ENCODE measurements around the gene NUP42.
"Not testable (repeated sequence)": the region's sequence is repeated elsewhere in the genome, so short reads cannot be mapped to it uniquely, and the experiment has no call there.

Gene NUP42

GRCh38 chr7:23181684-23182553 is at the start of gene NUP42:
TSS of gene NUP42 (plus strand) at chr7:23182048. CDS start at chr7:23182086, 38 bp downstream.
- DNase-seq (ENCODE audit: low read depth) = peak; percentile 92

GRCh38 chr7:23133797-23134196 is 48.1 kb upstream of the NUP42 start:
- no peak for DNase-seq (ENCODE audit: low read depth)

GRCh38 chr7:23135755-23136154 is 46.1 kb upstream of the NUP42 start:
- no peak for DNase-seq (ENCODE audit: low read depth)

GRCh38 chr7:23136216-23136615 is 45.6 kb upstream of the NUP42 start:
- no peak for DNase-seq (ENCODE audit: low read depth)

GRCh38 chr7:23157679-23158078 is 24.2 kb upstream of the NUP42 start:
- no peak for DNase-seq (ENCODE audit: low read depth)

GRCh38 chr7:23158546-23158945 is 23.3 kb upstream of the NUP42 start:
- no peak for DNase-seq (ENCODE audit: low read depth)

- DNase-seq (ENCODE audit: low read depth) = no peak
These were observed 20.4 kb upstream of the NUP42 start for GRCh38 chr7:23161482-23161881.

- no peak for DNase-seq (ENCODE audit: low read depth)
These were observed 17.0 kb upstream of the NUP42 start for GRCh38 chr7:23164846-23165245.

GRCh38 chr7:23165316-23165715 is 16.5 kb upstream of the NUP42 start:
- no peak for DNase-seq (ENCODE audit: low read depth)

- DNase-seq (ENCODE audit: low read depth) = no peak
These were observed 14.2 kb upstream of the NUP42 start for GRCh38 chr7:23167691-23168090.

GRCh38 chr7:23168111-23168885 is 13.6 kb upstream of the NUP42 start:
- no peak for DNase-seq (ENCODE audit: low read depth)

- DNase-seq (ENCODE audit: low read depth) = no peak
These were observed 5.9 kb upstream of the NUP42 start for GRCh38 chr7:23175938-23176337.

GRCh38 chr7:23183279-23184012 is 1.6 kb downstream of the NUP42 start:
- DNase-seq (ENCODE audit: low read depth) = no peak

- DNase-seq (ENCODE audit: low read depth) = no peak
These were observed 2.4 kb downstream of the NUP42 start for GRCh38 chr7:23184291-23184690.

- no peak for DNase-seq (ENCODE audit: low read depth)
These were observed 3.0 kb downstream of the NUP42 start for GRCh38 chr7:23184709-23185359.

GRCh38 chr7:23185980-23186379 is 4.1 kb downstream of the NUP42 start:
- DNase-seq (ENCODE audit: low read depth) = no peak

- no peak for DNase-seq (ENCODE audit: low read depth)
These were observed 9.2 kb downstream of the NUP42 start for GRCh38 chr7:23191022-23191421.

- DNase-seq (ENCODE audit: low read depth) = not testable (repeated sequence)
These were observed 11.9 kb downstream of the NUP42 start for GRCh38 chr7:23193650-23194227.

GRCh38 chr7:23196306-23196705 is 14.5 kb downstream of the NUP42 start:
- DNase-seq (ENCODE audit: low read depth) = no peak

GRCh38 chr7:23197745-23198144 is 15.9 kb downstream of the NUP42 start:
- DNase-seq (ENCODE audit: low read depth) = not testable (repeated sequence)

- DNase-seq (ENCODE audit: low read depth) = no peak
These were observed 18.5 kb downstream of the NUP42 start for GRCh38 chr7:23200331-23200730.

- no peak for DNase-seq (ENCODE audit: low read depth)
These were observed 22.4 kb downstream of the NUP42 start for GRCh38 chr7:23204241-23204640.

All from stimulated activated CD8-positive, alpha-beta memory T cell treated with anti-CD3 and anti-CD28 coated beads, Interleukin-7, amount 100 ng/mL, for 24 hours (primary cell).